GM12891 (cell line): Measurements from ENCODE around the gene TTC28.
"Not testable (repeated sequence)": the region's sequence is repeated elsewhere in the genome, so short reads cannot be mapped to it uniquely, and the experiment has no call there.

Experiments
- POLR2A ChIP-seq: IDR thresholded peaks from 2 replicates; pipeline ENCODE4 v1.6.1; 2011; ENCODE audit warnings: low read depth, low read length, control low read depth
- POLR2AphosphoS5 ChIP-seq: IDR thresholded peaks from 2 replicates; pipeline ENCODE4 v1.6.1; 2011; ENCODE audit warnings: low read depth, low read length, control low read depth
- TAF1 ChIP-seq: IDR thresholded peaks from 2 replicates; pipeline ENCODE4 v1.6.1; 2011; ENCODE audit warnings: low read depth, low read length, control low read depth

GRCh38 chr22:28530565-28530964, 149.1 kb downstream of the TTC28 start:
- not testable (repeated sequence) for TF ChIP-seq POLR2A, TAF1, POLR2AphosphoS5
